SK-N-MC (cell line): ENCODE measurements around the gene GADD45GIP1.

ENCODE experiments used
- EZH2 ChIP-seq: fragments of 200-600 bp; sonication (generic); IDR thresholded peaks from one replicate; pipeline ENCODE4 v1.6.1; 2017; ENCODE audit warnings: antibody characterized with exemption
- POLR2AphosphoS5 ChIP-seq: IDR thresholded peaks from 2 replicates; pipeline ENCODE4 v1.6.1; 2012; ENCODE audit warnings: mild to moderate bottlenecking, low read depth, low read length, borderline replicate concordance

GRCh38 chr19:12965812-12966135 is 8.8 kb upstream of the GADD45GIP1 start:
- TF ChIP-seq POLR2AphosphoS5 = no peak
- TF ChIP-seq EZH2 = no peak
